HCT116 (cell line): ENCODE data around the gene PIKFYVE.

Source experiments
- CEBPB ChIP-seq: IDR thresholded peaks from 2 replicates; pipeline ENCODE4 v1.6.1; 2012; ENCODE audit warnings: low read depth
- CTCF ChIP-seq, 3 experiments: fragments of 200-600 bp in 1 of 3; sonication (generic) in 1 of 3; IDR thresholded peaks in 2 of 3; conservative IDR thresholded peaks in 1 of 3; 2 replicates each; pipeline ENCODE4 v1.5.1; 2012 to 2017; ENCODE audit warnings: low read depth in 2 of 3, low read length in 2 of 3, antibody characterized with exemption in 1 of 3, borderline replicate concordance in 1 of 3, control low read depth in 1 of 3, mild to moderate bottlenecking in 1 of 3, mixed read lengths in 1 of 3, mixed run types in 1 of 3, moderate library complexity in 1 of 3; ENCODE audit not compliant: insufficient read depth in 1 of 3
- EGR1 ChIP-seq: IDR thresholded peaks from 2 replicates; pipeline ENCODE4 v1.6.1; 2012; ENCODE audit warnings: low read depth
- EZH2 ChIP-seq: fragments of 200-600 bp; sonication (generic); IDR thresholded peaks from 2 replicates; pipeline ENCODE4 v1.6.1; 2017; ENCODE audit warnings: antibody characterized with exemption, mixed run types
- EZH2phosphoT487 ChIP-seq: fragments of 200-600 bp; IDR thresholded peaks from 2 replicates; pipeline ENCODE4 v1.6.1; 2018; ENCODE audit warnings: antibody characterized with exemption, borderline replicate concordance
- FOSL1 ChIP-seq: IDR thresholded peaks from 2 replicates; pipeline ENCODE4 v1.6.1; 2012; ENCODE audit warnings: low read depth
- POLR2A ChIP-seq: IDR thresholded peaks from 2 replicates; pipeline ENCODE4 v1.7.0; 2011; ENCODE audit warnings: borderline replicate concordance; ENCODE audit not compliant: insufficient read depth, insufficient read length; ENCODE audit errors: extremely low read depth
- POLR2AphosphoS5 ChIP-seq: IDR thresholded peaks from 2 replicates; pipeline ENCODE4 v1.6.1; 2011; ENCODE audit warnings: mild to moderate bottlenecking, low read depth, low read length, moderate library complexity
- SIN3A ChIP-seq: IDR thresholded peaks from 2 replicates; pipeline ENCODE4 v1.6.1; 2012; ENCODE audit warnings: low read depth
- SRF ChIP-seq: IDR thresholded peaks from 2 replicates; pipeline ENCODE4 v1.6.1; 2012; ENCODE audit warnings: low read depth
- YY1 ChIP-seq: IDR thresholded peaks from 2 replicates; pipeline ENCODE4 v1.6.1; 2011; ENCODE audit warnings: low read length, low read depth, moderate library complexity, mild to moderate bottlenecking; ENCODE audit not compliant: insufficient replicate concordance; ENCODE audit errors: extremely low read depth
- ZBTB33 ChIP-seq: IDR thresholded peaks from 2 replicates; pipeline ENCODE4 v1.6.1; 2011; ENCODE audit warnings: mild to moderate bottlenecking, low read length, moderate library complexity; ENCODE audit not compliant: insufficient replicate concordance; ENCODE audit errors: extremely low read depth
- TF ChIP-seq, protein P1 (sequence below): IDR thresholded peaks from 2 replicates; pipeline ENCODE4 v1.6.1; 2012

DNA sequence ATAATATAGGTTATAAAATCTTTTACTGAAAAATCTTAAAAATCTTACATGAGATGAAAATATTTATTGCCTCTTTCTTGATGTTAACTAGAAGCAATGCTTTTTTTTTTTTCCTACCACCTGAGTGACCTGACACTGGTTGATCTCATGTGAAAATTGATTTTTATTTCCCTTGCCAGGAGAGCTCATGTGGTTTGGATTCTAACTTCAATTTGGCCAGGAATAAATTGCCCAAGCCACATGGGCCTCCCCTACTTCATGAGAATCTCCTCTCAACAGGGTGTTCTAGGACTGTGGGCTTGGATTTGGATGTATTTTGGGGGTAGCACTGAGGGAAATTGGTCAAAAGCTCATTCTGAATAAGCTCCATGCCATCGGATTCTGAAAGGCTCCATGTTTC lies 31.3 kb upstream of the PIKFYVE start:
- TF ChIP-seq CTCF (IDR thresholded peaks at IDR 0.05 in 2 of 3, conservative IDR thresholded peaks at IDR 0.05 in 1 of 3; ENCODE audit: borderline replicate concordance in 1 of 3, insufficient read depth in 1 of 3, low read depth in 2 of 3, low read length in 2 of 3) (no peak), POLR2A (no peak), ZBTB33 (no peak), EZH2 (no peak), EGR1 (no peak), EZH2phosphoT487 (no peak), CEBPB (no peak), POLR2AphosphoS5 (no peak), SIN3A (no peak), SRF (no peak), FOSL1 (no peak), YY1 (no peak)
- TF ChIP-seq, protein P1, sequence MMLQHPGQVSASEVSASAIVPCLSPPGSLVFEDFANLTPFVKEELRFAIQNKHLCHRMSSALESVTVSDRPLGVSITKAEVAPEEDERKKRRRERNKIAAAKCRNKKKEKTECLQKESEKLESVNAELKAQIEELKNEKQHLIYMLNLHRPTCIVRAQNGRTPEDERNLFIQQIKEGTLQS: no peak
